COR-L47 (cell line): ENCODE results near the gene SCLT1.

ENCODE experiments used
- DNase-seq: peaks from one replicate; lab custom pipeline; 2025; lab: John Stamatoyannopoulos, UW

Gene SCLT1

GRCh38 chr4:128869776-128870509, 223.4 kb downstream of the SCLT1 start:
- DNase-seq, result no peak

GRCh38 chr4:128868758-128869157, 224.6 kb downstream of the SCLT1 start:
- no peak for DNase-seq

- no peak for DNase-seq
Observed at GRCh38 chr4:128866691-128867090, 226.6 kb downstream of the SCLT1 start.

- no peak for DNase-seq
Observed at GRCh38 chr4:128866269-128866668, 227.1 kb downstream of the SCLT1 start.

GRCh38 chr4:128865132-128865531, 228.2 kb downstream of the SCLT1 start:
- DNase-seq, result no peak

- peak; percentile 46 for DNase-seq
Observed at GRCh38 chr4:128863312-128864075, 229.8 kb downstream of the SCLT1 start.

GRCh38 chr4:128862608-128863311, 230.6 kb downstream of the SCLT1 start:
- DNase-seq, result no peak

GRCh38 chr4:128861856-128862518, 231.4 kb downstream of the SCLT1 start:
- DNase-seq, result no peak

GRCh38 chr4:128859887-128860677, 233.3 kb downstream of the SCLT1 start:
- no peak for DNase-seq

- no peak for DNase-seq
Observed at GRCh38 chr4:128858879-128859671, 234.3 kb downstream of the SCLT1 start.

- no peak for DNase-seq
Observed at GRCh38 chr4:128856246-128856645, 237.1 kb downstream of the SCLT1 start.

- no peak for DNase-seq
Observed at GRCh38 chr4:128855621-128856020, 237.7 kb downstream of the SCLT1 start.

- DNase-seq, result no peak
Observed at GRCh38 chr4:128854433-128854832, 238.9 kb downstream of the SCLT1 start.

- no peak for DNase-seq
Observed at GRCh38 chr4:128853741-128854140, 239.6 kb downstream of the SCLT1 start.

- no peak for DNase-seq
Observed at GRCh38 chr4:128850252-128850651, 243.1 kb downstream of the SCLT1 start.

- no peak for DNase-seq
Observed at GRCh38 chr4:128848461-128848860, 244.9 kb downstream of the SCLT1 start.

- no peak for DNase-seq
Observed at GRCh38 chr4:128847082-128847724, 246.1 kb downstream of the SCLT1 start.

- no peak for DNase-seq
Observed at GRCh38 chr4:128846063-128846462, 247.3 kb downstream of the SCLT1 start.

GRCh38 chr4:128844931-128845330, 248.4 kb downstream of the SCLT1 start:
- no peak for DNase-seq

GRCh38 chr4:128841402-128841801, 251.9 kb downstream of the SCLT1 start:
- no peak for DNase-seq
